Measurements from ENCODE around the gene FCHSD1.

DNA sequence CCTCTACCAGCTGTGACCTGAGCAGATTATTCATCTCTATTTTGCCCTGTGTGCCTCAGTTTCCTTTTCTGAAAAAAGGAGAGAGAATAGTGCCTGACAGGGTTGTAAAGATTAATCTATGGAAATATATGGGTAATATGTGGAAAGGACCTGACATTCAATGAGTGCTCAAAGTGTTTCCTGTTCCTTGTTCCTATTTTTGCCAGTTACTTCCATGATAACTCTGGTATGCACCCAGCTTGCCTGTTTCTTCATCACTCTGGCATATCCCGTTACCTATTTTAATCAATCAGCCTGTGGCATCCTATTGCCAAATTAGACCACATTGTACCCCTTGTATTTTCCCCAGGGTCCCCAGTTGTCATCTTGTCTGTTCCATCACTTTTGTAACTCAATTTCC is 34.4 kb upstream of the FCHSD1 start:
- TF ChIP-seq, protein P1, sequence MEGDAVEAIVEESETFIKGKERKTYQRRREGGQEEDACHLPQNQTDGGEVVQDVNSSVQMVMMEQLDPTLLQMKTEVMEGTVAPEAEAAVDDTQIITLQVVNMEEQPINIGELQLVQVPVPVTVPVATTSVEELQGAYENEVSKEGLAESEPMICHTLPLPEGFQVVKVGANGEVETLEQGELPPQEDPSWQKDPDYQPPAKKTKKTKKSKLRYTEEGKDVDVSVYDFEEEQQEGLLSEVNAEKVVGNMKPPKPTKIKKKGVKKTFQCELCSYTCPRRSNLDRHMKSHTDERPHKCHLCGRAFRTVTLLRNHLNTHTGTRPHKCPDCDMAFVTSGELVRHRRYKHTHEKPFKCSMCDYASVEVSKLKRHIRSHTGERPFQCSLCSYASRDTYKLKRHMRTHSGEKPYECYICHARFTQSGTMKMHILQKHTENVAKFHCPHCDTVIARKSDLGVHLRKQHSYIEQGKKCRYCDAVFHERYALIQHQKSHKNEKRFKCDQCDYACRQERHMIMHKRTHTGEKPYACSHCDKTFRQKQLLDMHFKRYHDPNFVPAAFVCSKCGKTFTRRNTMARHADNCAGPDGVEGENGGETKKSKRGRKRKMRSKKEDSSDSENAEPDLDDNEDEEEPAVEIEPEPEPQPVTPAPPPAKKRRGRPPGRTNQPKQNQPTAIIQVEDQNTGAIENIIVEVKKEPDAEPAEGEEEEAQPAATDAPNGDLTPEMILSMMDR (IDR thresholded peaks at IDR 0.05): no peak
- TF ChIP-seq POLR2A (IDR thresholded peaks at IDR 0.05): no peak
